HL-60 (cell line): Measurements from ENCODE around the gene NFATC1.

Experiments
- GABPA ChIP-seq: IDR thresholded peaks from 2 replicates; pipeline ENCODE4 v1.6.1; 2012; ENCODE audit warnings: low read depth
- POLR2AphosphoS5 ChIP-seq: IDR thresholded peaks from 2 replicates; pipeline ENCODE4 v1.6.1; 2012; ENCODE audit warnings: low read depth
- SPI1 ChIP-seq: IDR thresholded peaks from 2 replicates; pipeline ENCODE4 v1.6.1; 2012; ENCODE audit warnings: low read depth, mild to moderate bottlenecking, borderline replicate concordance
- TF ChIP-seq, protein P1 (sequence below): IDR thresholded peaks from one replicate; pipeline ENCODE4 v1.5.1; 2011; ENCODE audit warnings: low read length, control low read depth, inconsistent platforms; ENCODE audit not compliant: insufficient read depth
- TF ChIP-seq, protein P2 (sequence below): IDR thresholded peaks from 2 replicates; pipeline ENCODE4 v1.6.1; 2012; ENCODE audit warnings: low read depth; ENCODE audit not compliant: insufficient replicate concordance

DNA sequence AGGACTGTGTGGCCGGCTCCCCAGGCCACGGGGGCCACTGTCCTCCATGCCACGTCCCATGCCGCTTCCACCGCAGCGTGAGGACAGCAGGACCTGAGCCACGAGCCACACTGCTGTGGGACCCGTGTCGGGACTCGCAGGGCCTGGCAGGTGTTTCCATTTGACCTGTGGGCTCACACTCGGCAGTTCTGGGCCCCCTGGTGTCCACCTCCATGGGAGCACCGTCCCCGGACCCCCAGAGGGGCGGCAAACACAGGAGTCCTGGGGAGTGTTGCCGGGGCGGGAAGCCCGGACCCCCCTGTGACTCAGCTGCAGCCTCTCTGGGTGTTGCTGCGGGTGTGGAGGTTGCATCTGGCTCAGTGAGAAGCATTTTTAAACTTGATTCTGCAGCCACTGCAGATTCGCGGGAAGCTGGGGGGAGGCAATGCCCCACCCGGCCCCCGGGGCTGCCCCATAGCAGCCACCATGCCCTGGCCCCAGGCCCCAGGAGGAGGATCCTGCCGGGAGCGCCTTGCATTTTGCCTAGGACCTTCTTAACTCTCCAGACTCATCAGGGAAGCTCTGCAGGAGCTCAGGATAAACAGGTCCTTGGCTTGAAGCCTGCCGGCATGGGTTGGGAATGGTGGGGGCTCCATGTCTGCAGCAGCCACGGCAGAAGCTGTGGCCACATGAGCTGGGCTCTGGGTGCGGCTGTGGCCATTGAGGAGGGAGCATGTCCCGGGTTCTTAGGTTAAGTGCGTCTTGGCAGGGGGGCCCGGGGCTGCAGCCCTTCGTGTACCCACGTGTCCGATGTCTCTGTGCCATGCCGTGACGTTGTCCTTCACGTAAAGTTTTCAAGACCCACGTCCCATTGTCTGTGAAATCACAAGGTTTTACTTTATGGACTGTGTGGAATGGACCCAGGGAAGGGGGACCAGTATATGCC lies 30.9 kb downstream of the NFATC1 start:
- TF ChIP-seq, protein P1, sequence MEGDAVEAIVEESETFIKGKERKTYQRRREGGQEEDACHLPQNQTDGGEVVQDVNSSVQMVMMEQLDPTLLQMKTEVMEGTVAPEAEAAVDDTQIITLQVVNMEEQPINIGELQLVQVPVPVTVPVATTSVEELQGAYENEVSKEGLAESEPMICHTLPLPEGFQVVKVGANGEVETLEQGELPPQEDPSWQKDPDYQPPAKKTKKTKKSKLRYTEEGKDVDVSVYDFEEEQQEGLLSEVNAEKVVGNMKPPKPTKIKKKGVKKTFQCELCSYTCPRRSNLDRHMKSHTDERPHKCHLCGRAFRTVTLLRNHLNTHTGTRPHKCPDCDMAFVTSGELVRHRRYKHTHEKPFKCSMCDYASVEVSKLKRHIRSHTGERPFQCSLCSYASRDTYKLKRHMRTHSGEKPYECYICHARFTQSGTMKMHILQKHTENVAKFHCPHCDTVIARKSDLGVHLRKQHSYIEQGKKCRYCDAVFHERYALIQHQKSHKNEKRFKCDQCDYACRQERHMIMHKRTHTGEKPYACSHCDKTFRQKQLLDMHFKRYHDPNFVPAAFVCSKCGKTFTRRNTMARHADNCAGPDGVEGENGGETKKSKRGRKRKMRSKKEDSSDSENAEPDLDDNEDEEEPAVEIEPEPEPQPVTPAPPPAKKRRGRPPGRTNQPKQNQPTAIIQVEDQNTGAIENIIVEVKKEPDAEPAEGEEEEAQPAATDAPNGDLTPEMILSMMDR = no peak
- TF ChIP-seq POLR2AphosphoS5 (no peak), GABPA (no peak), SPI1 (no peak)
- TF ChIP-seq, protein P2, sequence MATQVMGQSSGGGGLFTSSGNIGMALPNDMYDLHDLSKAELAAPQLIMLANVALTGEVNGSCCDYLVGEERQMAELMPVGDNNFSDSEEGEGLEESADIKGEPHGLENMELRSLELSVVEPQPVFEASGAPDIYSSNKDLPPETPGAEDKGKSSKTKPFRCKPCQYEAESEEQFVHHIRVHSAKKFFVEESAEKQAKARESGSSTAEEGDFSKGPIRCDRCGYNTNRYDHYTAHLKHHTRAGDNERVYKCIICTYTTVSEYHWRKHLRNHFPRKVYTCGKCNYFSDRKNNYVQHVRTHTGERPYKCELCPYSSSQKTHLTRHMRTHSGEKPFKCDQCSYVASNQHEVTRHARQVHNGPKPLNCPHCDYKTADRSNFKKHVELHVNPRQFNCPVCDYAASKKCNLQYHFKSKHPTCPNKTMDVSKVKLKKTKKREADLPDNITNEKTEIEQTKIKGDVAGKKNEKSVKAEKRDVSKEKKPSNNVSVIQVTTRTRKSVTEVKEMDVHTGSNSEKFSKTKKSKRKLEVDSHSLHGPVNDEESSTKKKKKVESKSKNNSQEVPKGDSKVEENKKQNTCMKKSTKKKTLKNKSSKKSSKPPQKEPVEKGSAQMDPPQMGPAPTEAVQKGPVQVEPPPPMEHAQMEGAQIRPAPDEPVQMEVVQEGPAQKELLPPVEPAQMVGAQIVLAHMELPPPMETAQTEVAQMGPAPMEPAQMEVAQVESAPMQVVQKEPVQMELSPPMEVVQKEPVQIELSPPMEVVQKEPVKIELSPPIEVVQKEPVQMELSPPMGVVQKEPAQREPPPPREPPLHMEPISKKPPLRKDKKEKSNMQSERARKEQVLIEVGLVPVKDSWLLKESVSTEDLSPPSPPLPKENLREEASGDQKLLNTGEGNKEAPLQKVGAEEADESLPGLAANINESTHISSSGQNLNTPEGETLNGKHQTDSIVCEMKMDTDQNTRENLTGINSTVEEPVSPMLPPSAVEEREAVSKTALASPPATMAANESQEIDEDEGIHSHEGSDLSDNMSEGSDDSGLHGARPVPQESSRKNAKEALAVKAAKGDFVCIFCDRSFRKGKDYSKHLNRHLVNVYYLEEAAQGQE = no peak
